ENCODE measurements around the gene C6orf47. TPM values are rescaled to one million over a fixed set of nuclear protein-coding genes. Genes with fewer than 3 reads are reported as not detected.
A peak's percentile ranks its signal among the peaks of the same experiment; 100 is the strongest.

C6orf47 gene
- total and polyA plus RNA-seq, 2 donors (not counting 3 experiments of a cell fraction or from before 2014, with no cell fraction given), result 5.8 to 12.8 TPM

- Histone ChIP-seq H3K4me2 (ENCODE audit: insufficient read depth, low read length) (peak overlapping the region; percentile 67), H3K79me2 (ENCODE audit: control insufficient read depth, insufficient read depth, low read length) (peaks cover 28% of the 10 kb centered on the region), H3K9ac (replicated peaks; ENCODE audit: extremely low read depth, insufficient read depth, low read length) (peak overlapping the region; percentile 82), H4K20me1 (replicated peaks; ENCODE audit: control insufficient read depth, extremely low read depth, insufficient read depth, low read length) (no peaks in the 10 kb centered on the region), H3K4me3 (replicated peaks in 1 of 3; ENCODE audit: insufficient read depth in 1 of 3, low read depth in 1 of 3, low read length in 3 of 3) (peak overlapping the region; percentile 30 to 76 (median 70)), H3K36me3 (ENCODE audit: control insufficient read depth in 2 of 2, extremely low read depth in 1 of 2, insufficient read depth in 2 of 2, low read length in 2 of 2) (peaks cover 3 to 4% of the 10 kb centered on the region in 2 experiments), H3K9me3 (replicated peaks; ENCODE audit: control insufficient read depth, insufficient read depth, low read length) (no peaks in the 10 kb centered on the region), H3K4me1 (ENCODE audit: control insufficient read depth, extremely low read depth, insufficient read depth, low read length) (peaks cover 41% of the 10 kb centered on the region), H3K27ac (ENCODE audit: insufficient read depth, low read depth, low read length) (peak overlapping the region; percentile 62), H2AFZ (ENCODE audit: low read depth, low read length) (no peak overlapping the region), H3K9me1 (replicated peaks; ENCODE audit: control insufficient read depth, extremely low read depth, insufficient read depth, low read length) (no peaks in the 10 kb centered on the region), H3K27me3 (ENCODE audit: control insufficient read depth in 2 of 2, insufficient read depth in 2 of 2, low read length in 2 of 2) (no peaks in the 10 kb centered on the region)
- peak; percentile 64 for FAIRE-seq
- intact Hi-C loops (cut with micrococcal nuclease), result loop anchor here (1.0 to 10.0 kb wide), 4 partner anchors 8 to 535 kb away; partner anchors contain the start of genes BAG6, GPSM3 and PBX2
- dilution Hi-C loops (cut with MboI; ENCODE audit: extremely low pct_ligation_motif_present, low sequenced_read_pairs), result no loop called here
- ChIA-PET CTCF (interaction anchor here (0.9 to 5.7 kb wide), 5 partner anchors 8 to 136 kb away, joined by 3 to 38 read pairs (median 3); partner anchors contain the start of genes BAG6 and VARS1), POLR2A (interaction anchor here (1.0 to 2.1 kb wide), 3 partner anchors 8 to 167 kb away, joined by 3 to 13 read pairs (median 4); partner anchors contain the start of genes BAG6, HSPA1B and PRRC2A)
- TF ChIP-seq JUN (IDR thresholded peaks at IDR 0.05; ENCODE audit: borderline replicate concordance, insufficient read depth, insufficient read length, low read depth) (no peak), EZH2 (IDR thresholded peaks at IDR 0.05; ENCODE audit: borderline replicate concordance, low read depth, low read length, severe bottlenecking) (no peak), FOS (IDR thresholded peaks at IDR 0.05; ENCODE audit: borderline replicate concordance, insufficient read depth, low read length) (no peak), MAX (IDR thresholded peaks at IDR 0.05; ENCODE audit: insufficient read depth, insufficient read length) (no peak), GATA2 (IDR thresholded peaks at IDR 0.05; ENCODE audit: insufficient read depth, insufficient read length, low read depth, low read length) (no peak), POLR2AphosphoS5 (IDR thresholded peaks at IDR 0.05; ENCODE audit: insufficient read depth, low read depth, low read length) (no peak), POLR2A (IDR thresholded peaks at IDR 0.05; ENCODE audit: low read depth, low read length) (no peak)
- no TSS peak for BruUV-seq (replicated peaks)
- peak; percentile 22 for DNase-seq (ENCODE audit: low read depth, low spot score)
These were observed 763 bp downstream of the C6orf47 start for GRCh38 chr6:31659649-31660380.

Data from endothelial cell of umbilical vein (primary cell).